ENCODE data around the gene BICD1.
A peak's percentile ranks its signal among the peaks of the same experiment; 100 is the strongest.

Gene BICD1

DNA sequence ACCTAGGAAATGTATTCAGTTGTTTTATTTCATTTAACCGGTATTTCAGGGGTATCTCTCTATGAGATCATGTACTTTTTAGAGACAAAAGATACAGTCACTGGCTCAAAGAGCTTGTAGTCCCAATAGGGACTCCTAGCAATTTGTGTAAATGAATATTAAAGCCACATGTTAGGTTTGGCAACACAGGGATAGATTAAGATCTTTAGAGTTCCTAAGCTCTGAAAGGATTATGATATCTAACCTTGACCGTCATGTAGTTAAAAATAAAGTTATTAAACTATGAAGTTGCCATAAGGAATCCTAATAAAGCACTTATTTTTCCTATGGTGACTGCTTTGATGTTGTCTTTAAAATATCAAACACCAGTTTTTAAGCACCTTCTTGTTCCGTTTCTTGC is 192.3 kb downstream of the BICD1 start:
- CTCF ChIA-PET, result interaction anchor here (0.9 to 3.9 kb wide), 5 partner anchors 8 to 255 kb away, joined by 3 to 16 read pairs (median 8); no protein-coding TSS in a partner anchor
- POLR2A ChIA-PET, result no interaction called here

DNA sequence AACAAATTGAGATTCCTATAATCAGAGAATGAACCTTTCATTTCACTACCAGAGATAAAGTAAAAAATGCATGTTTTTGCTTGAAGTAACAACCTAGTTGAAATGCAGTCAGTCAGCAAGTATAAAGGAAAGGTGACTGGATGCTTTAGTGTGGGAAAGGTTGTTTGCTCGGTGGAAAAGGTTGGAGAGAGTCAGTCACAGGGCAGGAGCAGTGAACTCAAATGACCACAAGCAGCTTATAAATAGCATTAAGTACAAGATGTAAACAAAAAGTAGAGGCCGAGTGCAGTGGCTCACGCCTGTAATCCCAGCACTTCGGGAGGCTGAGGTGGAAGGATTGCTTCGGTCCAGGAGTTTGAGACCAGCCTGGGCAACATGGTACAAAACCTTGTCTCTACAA is 194.6 kb downstream of the BICD1 start:
- ChIA-PET POLR2A (no interaction called here), CTCF (interaction anchor here (2.2 to 3.9 kb wide), 3 partner anchors 11 to 241 kb away, joined by 8 to 16 read pairs (median 8); no protein-coding TSS in a partner anchor)
- TF ChIP-seq, protein P1, sequence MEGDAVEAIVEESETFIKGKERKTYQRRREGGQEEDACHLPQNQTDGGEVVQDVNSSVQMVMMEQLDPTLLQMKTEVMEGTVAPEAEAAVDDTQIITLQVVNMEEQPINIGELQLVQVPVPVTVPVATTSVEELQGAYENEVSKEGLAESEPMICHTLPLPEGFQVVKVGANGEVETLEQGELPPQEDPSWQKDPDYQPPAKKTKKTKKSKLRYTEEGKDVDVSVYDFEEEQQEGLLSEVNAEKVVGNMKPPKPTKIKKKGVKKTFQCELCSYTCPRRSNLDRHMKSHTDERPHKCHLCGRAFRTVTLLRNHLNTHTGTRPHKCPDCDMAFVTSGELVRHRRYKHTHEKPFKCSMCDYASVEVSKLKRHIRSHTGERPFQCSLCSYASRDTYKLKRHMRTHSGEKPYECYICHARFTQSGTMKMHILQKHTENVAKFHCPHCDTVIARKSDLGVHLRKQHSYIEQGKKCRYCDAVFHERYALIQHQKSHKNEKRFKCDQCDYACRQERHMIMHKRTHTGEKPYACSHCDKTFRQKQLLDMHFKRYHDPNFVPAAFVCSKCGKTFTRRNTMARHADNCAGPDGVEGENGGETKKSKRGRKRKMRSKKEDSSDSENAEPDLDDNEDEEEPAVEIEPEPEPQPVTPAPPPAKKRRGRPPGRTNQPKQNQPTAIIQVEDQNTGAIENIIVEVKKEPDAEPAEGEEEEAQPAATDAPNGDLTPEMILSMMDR (IDR thresholded peaks at IDR 0.05; ENCODE audit: insufficient read depth, low read length, missing control alignments), result no peak
- no peak overlapping the region for H3K4me3 ChIP-seq (ENCODE audit: low read depth, low read length)
- no peak for DNase-seq (ENCODE audit: low read depth, low spot score)

More for the DNA sequence above, 192.3 kb downstream of the BICD1 start:
- H3K4me3 ChIP-seq (ENCODE audit: low read depth, low read length), result no peak overlapping the region
- TF ChIP-seq, protein P1 (IDR thresholded peaks at IDR 0.05; ENCODE audit: insufficient read depth, low read length, missing control alignments), result no peak
- no peak for DNase-seq (ENCODE audit: low read depth, low spot score)

DNA sequence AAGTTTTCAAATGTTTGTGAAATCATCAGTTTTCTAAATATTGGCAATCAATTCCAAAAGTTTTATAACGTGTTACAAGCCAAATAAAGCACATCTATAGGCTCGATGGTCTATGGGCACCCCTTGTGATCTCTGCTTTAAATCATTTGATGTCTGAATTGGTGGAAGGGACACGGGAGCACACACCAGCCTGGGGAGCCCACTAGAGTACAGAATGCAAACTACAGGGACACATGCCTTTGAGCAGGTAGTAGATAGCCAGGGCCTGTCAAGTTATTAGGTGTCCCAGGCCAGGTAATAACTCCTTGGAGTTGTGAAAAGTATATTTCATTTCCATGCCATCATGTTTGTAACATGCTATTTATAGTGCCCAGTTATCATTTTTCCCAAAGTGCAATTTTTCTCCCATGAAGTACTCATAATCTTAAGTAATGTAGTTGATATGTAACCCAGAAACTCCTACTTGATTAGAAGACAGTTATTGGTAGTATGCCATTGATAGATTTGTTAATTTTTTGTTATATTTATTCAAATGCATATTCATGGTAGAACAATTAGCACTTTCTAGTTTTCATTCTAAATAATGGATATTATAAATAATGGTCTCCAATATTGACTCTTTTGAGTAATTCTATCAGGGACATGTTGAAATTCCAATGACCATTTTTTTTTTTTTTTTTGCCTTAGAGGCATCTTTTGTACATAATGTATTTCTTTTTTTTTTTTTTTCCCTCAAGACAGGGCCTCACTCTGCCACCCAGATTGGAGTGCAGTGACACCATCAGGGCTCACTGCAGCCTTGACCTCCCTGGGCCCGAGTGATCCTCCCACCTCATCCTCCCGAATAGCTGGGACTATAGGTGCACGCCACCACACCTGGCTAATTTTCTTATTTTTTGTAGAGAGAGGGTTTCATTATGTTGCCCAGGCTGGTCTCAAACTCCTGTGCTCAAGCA is 195.8 kb downstream of the BICD1 start:
- ChIA-PET CTCF (interaction anchor here (0.8 to 12.7 kb wide), 5 partner anchors 10 to 650 kb away, joined by 3 to 138 read pairs (median 7); no protein-coding TSS in a partner anchor), POLR2A (no interaction called here)
- DNase-seq (ENCODE audit: low read depth, low spot score), result no peak
- no peak overlapping the region for H3K4me3 ChIP-seq (ENCODE audit: low read depth, low read length)
- TF ChIP-seq, protein P1 (IDR thresholded peaks at IDR 0.05; ENCODE audit: insufficient read depth, low read length, missing control alignments), result peak; percentile 54

DNA sequence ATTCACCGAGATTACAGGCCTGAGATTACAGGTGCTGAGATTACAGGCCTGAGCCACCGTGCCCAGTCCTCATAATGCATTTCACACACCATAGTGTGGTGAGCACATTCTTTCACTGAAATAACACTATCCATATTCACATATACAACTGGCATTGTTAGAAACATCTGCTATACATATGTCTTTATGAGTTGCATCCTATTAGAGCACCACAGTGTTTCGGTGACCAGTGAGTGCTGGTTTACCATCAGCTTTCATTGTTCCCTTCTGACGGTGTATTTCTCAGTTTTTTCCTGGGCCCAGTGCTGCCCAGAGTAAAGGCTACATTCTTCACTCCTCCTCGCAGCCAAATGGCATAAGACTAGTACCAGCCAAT is 196.5 kb downstream of the BICD1 start:
- no peak for DNase-seq (ENCODE audit: low read depth, low spot score)
- POLR2A ChIA-PET, result no interaction called here
- CTCF ChIA-PET, result interaction anchor here (0.8 to 12.7 kb wide), 4 partner anchors 241 to 650 kb away, joined by 3 to 138 read pairs (median 6); no protein-coding TSS in a partner anchor
- H3K4me3 ChIP-seq (ENCODE audit: low read depth, low read length), result no peak overlapping the region
- TF ChIP-seq, protein P1 (IDR thresholded peaks at IDR 0.05; ENCODE audit: insufficient read depth, low read length, missing control alignments), result no peak

DNA sequence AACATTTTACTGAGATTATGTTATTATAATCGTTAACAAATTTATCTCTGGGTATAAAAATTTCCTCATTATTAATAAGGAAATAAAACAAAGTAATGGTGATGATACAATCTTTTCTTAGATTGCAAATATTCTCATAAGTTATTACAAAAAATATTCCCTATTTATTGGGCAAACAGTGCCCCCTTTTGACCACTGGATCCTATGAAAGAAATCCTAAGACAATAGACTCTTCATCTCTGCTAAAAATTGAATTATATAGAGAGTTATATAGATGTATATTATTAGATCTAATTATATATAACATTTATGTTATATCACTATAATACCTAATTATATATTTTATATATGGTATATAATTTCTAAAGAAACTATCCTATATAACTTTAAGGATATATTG is 198.5 kb downstream of the BICD1 start:
- TF ChIP-seq, protein P1 (IDR thresholded peaks at IDR 0.05; ENCODE audit: insufficient read depth, low read length, missing control alignments), result no peak
- DNase-seq (ENCODE audit: low read depth, low spot score), result no peak
- H3K4me3 ChIP-seq (ENCODE audit: low read depth, low read length), result no peak overlapping the region
- POLR2A ChIA-PET, result no interaction called here
- CTCF ChIA-PET, result interaction anchor here (0.9 to 12.7 kb wide), 5 partner anchors 19 to 652 kb away, joined by 3 to 138 read pairs (median 5); no protein-coding TSS in a partner anchor

DNA sequence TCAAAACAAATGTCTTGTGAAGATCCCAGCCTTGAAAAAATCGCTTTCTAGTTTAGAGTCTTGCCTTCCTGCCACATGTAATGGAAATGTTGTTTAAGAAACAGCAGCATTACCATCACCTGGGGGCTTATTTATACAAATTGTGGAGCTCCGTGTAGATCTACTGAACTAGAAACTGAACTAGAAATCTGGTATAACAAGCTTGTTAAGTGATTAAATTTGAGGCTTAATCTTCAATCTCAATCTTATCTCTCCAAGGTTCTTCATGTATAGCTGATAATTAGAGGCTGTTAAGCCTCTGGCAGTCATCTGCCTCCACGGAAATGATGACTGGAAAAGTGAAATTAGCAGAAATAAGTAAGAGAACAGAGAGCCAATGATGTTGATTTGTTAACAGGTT is 200.7 kb downstream of the BICD1 start:
- H3K4me3 ChIP-seq (ENCODE audit: low read depth, low read length), result no peak overlapping the region
- ChIA-PET CTCF (interaction anchor here (1.3 to 12.7 kb wide), 4 partner anchors 9 to 655 kb away, joined by 3 to 138 read pairs (median 58); no protein-coding TSS in a partner anchor), POLR2A (no interaction called here)
- TF ChIP-seq, protein P1 (IDR thresholded peaks at IDR 0.05; ENCODE audit: insufficient read depth, low read length, missing control alignments), result no peak
- no peak for DNase-seq (ENCODE audit: low read depth, low spot score)

Data from AG04449 (cell line).